GM23338 (cell line): ENCODE results near the gene P2RY4. TPM values are rescaled to one million over a fixed set of nuclear protein-coding genes. Genes with fewer than 3 reads are reported as not detected.

ENCODE experiments used
- ATAC-seq: fragments of 200-7000 bp; cut with Tn5 transposase; 3 replicates; pipeline ENCODE4 v1.9.1; 2020
- DNase-seq: peaks from one replicate; pipeline ENCODE4 v3.0.0-alpha.2; 2015; ENCODE audit warnings: low spot score
- H2AFZ ChIP-seq: fragments of 200-600 bp; sonication (generic); 2 replicates; pipeline ENCODE4 v1.8.0; 2016; ENCODE audit warnings: antibody characterized with exemption, mild to moderate bottlenecking, moderate library complexity
- H3F3A ChIP-seq: fragments of 200-600 bp; sonication (generic); replicated peaks from 2 replicates; pipeline ENCODE4 v1.8.0; 2017; ENCODE audit warnings: antibody characterized with exemption, mixed run types, low read depth
- H3K27ac ChIP-seq: fragments of 200-600 bp; sonication (generic); 2 replicates; pipeline ENCODE4 v1.6.1; 2016; ENCODE audit warnings: low read depth
- H3K27me3 ChIP-seq: fragments of 200-600 bp; sonication (generic); 2 replicates; pipeline ENCODE4 v1.8.0; 2016; ENCODE audit warnings: mild to moderate bottlenecking, mixed run types, moderate library complexity; ENCODE audit not compliant: insufficient read depth
- H3K36me3 ChIP-seq: fragments of 200-600 bp; sonication (generic); 2 replicates; pipeline ENCODE4 v1.8.0; 2016; ENCODE audit warnings: mild to moderate bottlenecking; ENCODE audit not compliant: insufficient read depth
- H3K4me1 ChIP-seq: fragments of 200-600 bp; sonication (generic); 2 replicates; pipeline ENCODE4 v1.8.0; 2016; ENCODE audit warnings: mild to moderate bottlenecking, moderate library complexity; ENCODE audit not compliant: insufficient read depth
- H3K4me2 ChIP-seq: fragments of 200-600 bp; sonication (generic); 2 replicates; pipeline ENCODE4 v1.7.1; 2017; ENCODE audit warnings: mixed run types
- H3K4me3 ChIP-seq: fragments of 200-600 bp; sonication (generic); 2 replicates; pipeline ENCODE4 v1.6.1; 2016; ENCODE audit warnings: mixed run types
- H3K79me2 ChIP-seq: fragments of 200-600 bp; sonication (generic); replicated peaks from 2 replicates; pipeline ENCODE4 v1.8.0; 2017; ENCODE audit warnings: mild to moderate bottlenecking; ENCODE audit not compliant: insufficient read depth
- H3K9me2 ChIP-seq: fragments of 200-600 bp; sonication (generic); 2 replicates; pipeline ENCODE4 v1.8.0; 2017; ENCODE audit not compliant: insufficient read depth
- H4K20me1 ChIP-seq: fragments of 200-600 bp; sonication (generic); replicated peaks from 2 replicates; pipeline ENCODE4 v1.8.0; 2017; ENCODE audit warnings: mild to moderate bottlenecking; ENCODE audit not compliant: insufficient read depth
- H3K27ac Mint-ChIP-seq: 2 replicates; pipeline ENCODE4 v1.8.0; 2020; ENCODE audit warnings: inconsistent platforms, mild to moderate bottlenecking, moderate library complexity, mixed read lengths
- H3K27me3 Mint-ChIP-seq: 3 replicates; pipeline ENCODE4 v1.8.0; 2022; ENCODE audit warnings: low read depth, mild to moderate bottlenecking, moderate library complexity, mixed read lengths, inconsistent platforms; ENCODE audit not compliant: insufficient read depth, poor library complexity
- H3K36me3 Mint-ChIP-seq: 3 replicates; pipeline ENCODE4 v1.8.0; 2021; ENCODE audit warnings: low read depth, mild to moderate bottlenecking, inconsistent platforms, moderate library complexity, mixed read lengths
- H3K4me1 Mint-ChIP-seq: 3 replicates; pipeline ENCODE4 v1.8.0; 2020; ENCODE audit warnings: mild to moderate bottlenecking, inconsistent platforms, mixed read lengths
- H3K4me3 Mint-ChIP-seq: 3 replicates; pipeline ENCODE4 v1.8.0; 2021; ENCODE audit warnings: moderate library complexity, mild to moderate bottlenecking, inconsistent platforms, mixed read lengths
- H3K9me3 Mint-ChIP-seq: 3 replicates; pipeline ENCODE4 v1.8.0; 2020; ENCODE audit warnings: moderate library complexity, mild to moderate bottlenecking, inconsistent platforms, mixed read lengths
- CREB1 ChIP-seq: fragments of 250-450 bp; sonication (Bioruptor Pico); IDR thresholded peaks from 2 replicates; pipeline ENCODE4 v1.5.0; 2020; ENCODE audit warnings: low read depth, mild to moderate bottlenecking, moderate library complexity
- CTCF ChIP-seq, 2 experiments: fragments of 200-600 bp in 1 of 2; sonication (generic) in 1 of 2; conservative IDR thresholded peaks; 2 replicates each; pipeline versions ENCODE4 v1.5.1 to v1.6.1; 2016 to 2017; ENCODE audit warnings: antibody characterized with exemption in 2 of 2, low read depth in 2 of 2, mild to moderate bottlenecking in 2 of 2, moderate library complexity in 1 of 2
- EZH2phosphoT487 ChIP-seq: fragments of 200-600 bp; sonication (generic); IDR thresholded peaks from one replicate; pipeline ENCODE4 v1.8.1; 2018; ENCODE audit warnings: antibody characterized with exemption; ENCODE audit not compliant: unreplicated experiment
- JUNB ChIP-seq: IDR thresholded peaks from one replicate; pipeline ENCODE4 v1.6.1; 2016; ENCODE audit warnings: antibody characterized with exemption; ENCODE audit not compliant: unreplicated experiment
- STAT1 ChIP-seq: IDR thresholded peaks from one replicate; pipeline ENCODE4 v1.6.1; 2016; ENCODE audit warnings: antibody characterized with exemption; ENCODE audit not compliant: unreplicated experiment
- ZNF114 ChIP-seq: fragments of 250-450 bp; sonication (Bioruptor Pico); IDR thresholded peaks from 2 replicates; pipeline ENCODE4 v1.5.0; 2020; ENCODE audit warnings: mild to moderate bottlenecking, moderate library complexity
- ZNF462 ChIP-seq: fragments of 250-450 bp; sonication (Bioruptor Pico); IDR thresholded peaks from 2 replicates; pipeline ENCODE4 v1.5.0; 2020; ENCODE audit warnings: mild to moderate bottlenecking, moderate library complexity
- polyA plus RNA-seq: library from polyadenylated mRNA; unstranded; fragments of >200 nt; fragmentation: Nextera tagmentation; extraction: Ambion mirVana; gene quantifications from 2 replicates; pipeline ENCODE4 v1.2.1, GENCODE V29; 2016
- total RNA-seq: library from RNA; depleted of rRNA; stranded (reverse); fragments of >200 nt; shearing (Covaris generic); gene quantifications from 2 replicates; pipeline ENCODE4 v1.2.3, GENCODE V29; 2014

P2RY4 gene
- total and polyA plus RNA-seq, 2 experiments from 2014 or later = 0.73 TPM; not detected in 1

GRCh38 chrX:70262952-70263567 lies 3.1 kb upstream of the P2RY4 start:
- H3K4me3 Mint-ChIP-seq = no peak overlapping the region
- no peaks in the 10 kb centered on the region for H3K9me2 ChIP-seq
- H3K4me2 ChIP-seq = no peak overlapping the region
- H3K36me3 ChIP-seq = no peaks in the 10 kb centered on the region
- H3K4me3 ChIP-seq = no peak overlapping the region
- DNase-seq (peak; percentile 75), ATAC-seq (peak; percentile 99)
- peaks cover 8% of the 10 kb centered on the region for H3K4me1 Mint-ChIP-seq
- H3K27me3 ChIP-seq = no peaks in the 10 kb centered on the region
- no peaks in the 10 kb centered on the region for H3K4me1 ChIP-seq
- H2AFZ ChIP-seq = no peak overlapping the region
- H3K79me2 ChIP-seq = no peaks in the 10 kb centered on the region
- TF ChIP-seq CREB1 (CRISPR knock-in tag) = no peak
- peak; percentile 61 to 76 for TF ChIP-seq CTCF (conservative IDR thresholded peaks at IDR 0.05; ENCODE audit: low read depth in 2 of 2)
- H4K20me1 ChIP-seq = no peaks in the 10 kb centered on the region
- H3K27ac ChIP-seq = no peak overlapping the region
- peaks cover 2% of the 10 kb centered on the region for H3K27me3 Mint-ChIP-seq
- H3K9me3 Mint-ChIP-seq = no peaks in the 10 kb centered on the region
- no peaks in the 10 kb centered on the region for H3F3A ChIP-seq
- H3K27ac Mint-ChIP-seq = no peak overlapping the region
- H3K36me3 Mint-ChIP-seq = no peaks in the 10 kb centered on the region

GRCh38 chrX:70257423-70258288 lies 2.3 kb downstream of the P2RY4 start:
- no peak overlapping the region for H3K4me3 ChIP-seq
- ATAC-seq = no peak
- no peak overlapping the region for H3K27ac ChIP-seq
- H3F3A ChIP-seq = no peaks in the 10 kb centered on the region
- H3K4me1 ChIP-seq = peaks cover 3% of the 10 kb centered on the region; the same call in 1 of the 2 replicates
- H3K4me1 Mint-ChIP-seq = peaks cover 26% of the 10 kb centered on the region
- H3K4me2 ChIP-seq = no peak overlapping the region
- H3K27ac Mint-ChIP-seq = no peak overlapping the region
- no peak for DNase-seq
- no peak overlapping the region for H2AFZ ChIP-seq
- peaks cover 4% of the 10 kb centered on the region for H3K27me3 Mint-ChIP-seq
- no peaks in the 10 kb centered on the region for H3K79me2 ChIP-seq
- H3K27me3 ChIP-seq = no peaks in the 10 kb centered on the region
- H3K4me3 Mint-ChIP-seq = no peak overlapping the region
- no peaks in the 10 kb centered on the region for H4K20me1 ChIP-seq
- no peaks in the 10 kb centered on the region for H3K36me3 ChIP-seq
- H3K36me3 Mint-ChIP-seq = no peaks in the 10 kb centered on the region
- H3K9me2 ChIP-seq = 0 out of 2 replicates have a peak, but pooled peaks cover 6% of the 10 kb centered on the region
- H3K9me3 Mint-ChIP-seq = no peaks in the 10 kb centered on the region
- TF ChIP-seq ZNF462 (no peak), STAT1 (no peak), EZH2phosphoT487 (no peak), JUNB (no peak), CTCF (conservative IDR thresholded peaks at IDR 0.05; ENCODE audit: low read depth in 2 of 2) (no peak), ZNF114 (no peak)
